Measurements from ENCODE around the gene ZNF722.
"Not testable (repeated sequence)": the region's sequence is repeated elsewhere in the genome, so short reads cannot be mapped to it uniquely, and the experiment has no call there.

ZNF722 gene

DNA sequence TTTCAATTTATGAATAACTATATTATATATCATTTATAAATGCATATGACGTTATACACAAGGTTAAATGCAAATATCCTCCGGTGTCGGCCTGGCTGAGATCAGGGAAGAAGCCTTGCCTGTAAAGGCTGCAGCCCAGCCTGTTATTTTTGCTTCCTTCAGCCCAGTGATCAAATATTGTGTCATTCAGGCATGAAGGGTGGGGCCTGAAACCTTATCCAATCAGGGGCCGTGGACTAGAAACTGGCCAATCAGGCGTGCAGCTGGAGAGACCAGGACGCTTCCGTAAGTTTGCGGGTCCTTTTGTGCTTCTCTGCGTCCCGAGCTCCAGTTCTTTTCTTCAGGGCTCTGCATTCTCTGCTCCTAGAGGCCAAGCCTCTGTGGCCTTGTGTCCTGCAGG lies at the start of gene ZNF722:
TSS of gene ZNF722 (plus strand) at position 301 of the 400 bp plus-strand sequence. CDS start 113 bp downstream, outside the sequence.
- DNase-seq = no peak

DNA sequence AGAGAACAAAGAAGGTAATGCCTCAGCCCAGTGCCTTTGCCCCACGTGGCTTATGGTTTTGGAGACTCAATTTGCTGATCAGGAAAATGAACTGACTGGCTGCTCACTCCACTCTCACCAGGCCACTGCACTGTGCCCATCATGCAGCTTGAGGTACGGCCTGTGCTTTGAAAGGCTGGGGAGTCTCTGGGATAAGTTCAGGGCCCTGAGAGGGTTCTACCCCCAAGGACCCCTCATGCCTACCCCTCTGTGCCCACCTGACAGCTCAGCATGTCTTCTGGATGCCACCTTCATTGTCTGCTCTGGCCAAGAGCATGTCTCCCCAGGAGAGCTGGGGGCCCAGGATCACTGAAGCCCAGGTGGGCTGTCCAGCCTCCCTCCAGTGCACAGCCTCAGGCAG lies 45.5 kb upstream of the ZNF722 start:
- DNase-seq = no peak

DNA sequence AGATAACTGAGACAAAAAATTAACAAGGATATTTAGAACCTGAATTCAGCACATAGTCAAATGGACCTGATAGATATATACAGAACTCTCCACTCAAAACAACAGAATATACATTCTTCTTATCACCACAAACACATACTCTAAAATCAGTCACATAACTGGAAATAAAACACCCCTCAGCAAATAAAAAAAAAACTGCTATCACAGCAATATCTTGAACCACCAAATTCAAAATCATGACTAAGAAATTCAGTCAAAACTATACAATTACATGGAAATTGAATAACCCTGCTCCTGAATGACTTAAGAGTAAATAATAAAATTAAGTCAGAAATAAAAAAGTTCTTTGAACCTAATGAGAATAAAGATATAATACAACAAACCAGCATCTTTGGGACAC lies 30.0 kb upstream of the ZNF722 start:
- no peak for DNase-seq

DNA sequence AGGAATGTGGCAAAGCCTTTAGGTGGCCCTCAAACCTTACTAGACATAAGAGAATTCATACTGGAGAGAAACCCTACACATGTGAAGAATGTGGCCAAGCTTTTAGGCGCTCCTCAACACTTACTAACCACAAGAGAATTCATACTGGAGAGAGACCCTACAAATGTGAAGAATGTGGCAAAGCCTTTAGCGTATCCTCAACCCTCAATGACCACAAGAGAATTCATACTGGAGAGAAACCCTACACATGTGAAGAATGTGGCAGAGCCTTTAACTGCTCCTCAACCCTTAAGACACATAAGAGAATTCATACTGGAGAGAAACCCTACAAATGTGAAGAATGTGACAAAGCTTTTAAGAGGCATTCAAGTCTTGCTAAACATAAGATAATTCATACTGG lies 16.8 kb downstream of the ZNF722 start:
- DNase-seq = not testable (repeated sequence)

DNA sequence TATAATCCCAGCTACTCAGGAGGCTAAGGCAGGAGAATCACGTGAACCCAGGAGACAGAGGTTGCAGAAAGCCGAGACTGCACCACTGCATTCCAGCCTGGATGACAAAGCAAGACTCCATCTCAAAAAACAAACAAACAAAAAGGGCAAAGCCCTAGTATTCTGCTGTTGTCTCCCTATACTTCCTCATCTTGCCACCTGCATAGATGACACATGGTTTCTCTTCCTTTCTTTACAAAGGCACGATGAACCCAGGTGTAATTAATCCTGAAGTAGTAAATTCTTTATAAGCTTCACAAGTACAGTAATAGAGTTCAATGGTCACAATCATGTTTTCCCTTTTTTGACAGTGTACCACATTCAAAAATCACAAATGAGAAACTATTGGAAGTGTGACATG lies 36.7 kb downstream of the ZNF722 start:
- no peak for DNase-seq

DNA sequence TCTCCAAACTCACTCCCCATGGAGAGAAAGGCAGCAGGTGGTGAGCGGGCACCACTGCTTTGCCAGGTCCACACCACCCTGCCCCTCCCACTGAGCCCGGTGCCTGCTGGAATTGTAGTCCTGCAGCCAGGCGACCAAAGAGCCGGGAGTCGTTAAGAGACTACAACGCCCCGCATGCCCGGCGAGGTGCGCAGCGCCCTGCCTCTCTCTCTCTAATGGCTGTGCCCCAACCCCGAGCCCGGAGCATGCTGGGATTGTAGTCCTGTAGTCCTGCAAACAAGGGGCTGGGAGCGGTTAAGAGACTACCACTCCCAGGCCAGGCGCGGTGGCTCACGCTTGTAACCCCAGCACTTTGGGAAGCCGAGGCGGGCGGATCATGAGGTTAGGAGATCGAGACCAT lies 38.4 kb downstream of the ZNF722 start:
- DNase-seq = no peak

DNA sequence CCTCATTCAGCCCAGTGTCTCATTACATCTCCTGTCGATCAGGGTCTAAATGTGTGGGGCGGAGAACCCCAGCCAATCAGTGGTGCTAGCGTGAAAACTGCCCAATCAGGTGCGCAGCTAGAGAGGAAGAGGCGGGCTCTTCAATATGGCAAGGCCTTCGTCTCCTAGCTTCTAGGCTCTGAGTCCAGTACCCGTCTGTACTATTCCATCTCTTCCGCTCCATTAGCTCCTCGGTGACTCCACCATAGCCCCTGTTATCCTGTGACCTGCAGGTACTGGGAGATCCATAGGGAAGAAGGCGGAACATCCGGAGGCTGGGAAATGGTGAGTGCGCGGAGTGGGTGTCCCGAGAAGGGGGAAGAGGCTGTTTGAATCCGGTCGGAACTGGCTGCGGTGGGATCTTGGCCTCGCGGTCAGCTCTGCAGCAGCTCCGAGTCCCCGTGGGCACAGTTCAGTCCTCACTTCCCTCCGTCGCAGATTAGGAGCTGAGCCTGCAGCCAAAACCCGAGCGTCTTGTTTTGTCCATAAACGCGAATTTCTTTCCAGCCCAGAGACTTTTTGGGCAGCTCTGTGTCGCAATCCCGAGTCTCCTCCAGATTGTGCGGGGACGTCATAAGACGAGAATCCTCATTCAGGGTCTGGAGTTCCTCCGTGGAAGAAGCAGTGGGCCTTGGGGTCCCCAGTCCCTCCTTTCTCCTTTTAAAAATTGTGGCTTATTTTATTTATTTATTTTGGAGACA lies 46.8 kb downstream of the ZNF722 start, which contains the start of gene ZNF727:
TSS of gene ZNF727 (plus strand) at position 134 of the 740 bp plus-strand sequence. CDS start at position 322, 188 bp downstream.
- no peak for DNase-seq

DNA sequence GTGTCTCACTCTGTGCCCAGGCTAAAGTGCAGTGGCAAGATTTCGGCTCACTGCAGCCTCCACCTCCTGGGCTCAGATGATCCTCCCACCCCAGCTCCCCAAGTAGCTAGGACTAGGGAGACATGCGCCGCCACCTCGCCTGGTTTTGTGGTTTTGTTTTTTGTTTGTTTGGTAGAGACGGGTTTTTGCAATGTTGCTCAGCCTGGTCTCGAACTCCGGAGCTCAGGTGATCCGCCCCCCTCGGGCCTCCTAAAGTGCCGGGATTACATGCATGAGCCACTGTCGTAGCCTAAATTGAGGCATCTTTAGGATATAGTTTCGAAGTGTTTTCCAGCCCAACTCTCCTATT lies 47.4 kb downstream of the ZNF722 start:
- no peak for DNase-seq

All from NCI-H187 treated with DMSO at 0.1 percent for 48 hours (cell line).